Fibroblast of lung (primary cell): ENCODE data around the gene MIPOL1.

ENCODE experiments used
- EZH2 ChIP-seq: IDR thresholded peaks from 2 replicates; pipeline ENCODE4 v1.5.1; 2012; ENCODE audit warnings: low read length, control low read depth, mild to moderate bottlenecking; ENCODE audit errors: missing control alignments
- TF ChIP-seq, protein P1 (sequence below), 2 donors: IDR thresholded peaks in 1 of 2; conservative IDR thresholded peaks in 1 of 2; 1 replicate in 1 of 2; 2 replicates in 1 of 2; pipeline ENCODE4 v1.5.1; 2011 to 2012; ENCODE audit warnings: low read length in 2 of 2, control low read depth in 1 of 2, inconsistent platforms in 1 of 2, low read depth in 1 of 2, mild to moderate bottlenecking in 1 of 2

GRCh38 chr14:37171678-37172023, 26.1 kb upstream of the MIPOL1 start:
- TF ChIP-seq, protein P1, sequence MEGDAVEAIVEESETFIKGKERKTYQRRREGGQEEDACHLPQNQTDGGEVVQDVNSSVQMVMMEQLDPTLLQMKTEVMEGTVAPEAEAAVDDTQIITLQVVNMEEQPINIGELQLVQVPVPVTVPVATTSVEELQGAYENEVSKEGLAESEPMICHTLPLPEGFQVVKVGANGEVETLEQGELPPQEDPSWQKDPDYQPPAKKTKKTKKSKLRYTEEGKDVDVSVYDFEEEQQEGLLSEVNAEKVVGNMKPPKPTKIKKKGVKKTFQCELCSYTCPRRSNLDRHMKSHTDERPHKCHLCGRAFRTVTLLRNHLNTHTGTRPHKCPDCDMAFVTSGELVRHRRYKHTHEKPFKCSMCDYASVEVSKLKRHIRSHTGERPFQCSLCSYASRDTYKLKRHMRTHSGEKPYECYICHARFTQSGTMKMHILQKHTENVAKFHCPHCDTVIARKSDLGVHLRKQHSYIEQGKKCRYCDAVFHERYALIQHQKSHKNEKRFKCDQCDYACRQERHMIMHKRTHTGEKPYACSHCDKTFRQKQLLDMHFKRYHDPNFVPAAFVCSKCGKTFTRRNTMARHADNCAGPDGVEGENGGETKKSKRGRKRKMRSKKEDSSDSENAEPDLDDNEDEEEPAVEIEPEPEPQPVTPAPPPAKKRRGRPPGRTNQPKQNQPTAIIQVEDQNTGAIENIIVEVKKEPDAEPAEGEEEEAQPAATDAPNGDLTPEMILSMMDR (conservative IDR thresholded peaks at IDR 0.05 in 1 of 2, IDR thresholded peaks at IDR 0.05 in 1 of 2; ENCODE audit: low read depth in 1 of 2, low read length in 2 of 2) = no peak
- no peak for TF ChIP-seq EZH2
